ENCODE measurements around the gene NR1I2. TPM values are rescaled to one million over a fixed set of nuclear protein-coding genes. Genes with fewer than 3 reads are reported as not detected.

Gene NR1I2
- total and polyA plus RNA-seq, 2 donors (not counting 1 experiment from before 2014, with no cell fraction given), result 0.03 TPM; not detected in 1

DNA sequence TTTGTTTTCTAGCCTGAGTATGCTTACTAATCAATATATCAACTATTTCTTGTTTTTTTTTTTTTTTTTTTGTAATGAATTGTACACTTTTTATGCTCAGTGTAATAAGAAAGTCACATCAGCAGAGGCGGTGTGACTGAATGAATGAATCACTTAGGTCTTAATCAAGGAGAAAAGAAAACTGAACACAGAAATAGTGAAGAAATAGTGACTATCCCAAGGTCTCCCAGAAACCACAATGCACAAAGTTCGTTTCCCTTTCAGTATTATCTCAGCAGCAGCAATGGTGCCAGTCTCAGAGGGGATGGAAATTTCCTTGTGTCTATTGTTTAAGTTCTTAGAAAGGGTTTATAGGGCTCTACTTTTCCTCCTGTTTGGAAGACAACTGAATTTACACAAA lies 80.7 kb downstream of the NR1I2 start:
- Histone ChIP-seq H3K27me3 (ENCODE audit: control insufficient read depth, insufficient read depth, low read length) (no peaks in the 10 kb centered on the region), H3K4me2 (ENCODE audit: extremely low read depth, insufficient read depth, low read length) (no peak overlapping the region), H2AFZ (ENCODE audit: low read length) (no peak overlapping the region), H3K9ac (ENCODE audit: insufficient read depth, low read length) (no peak overlapping the region), H3K36me3 (ENCODE audit: control insufficient read depth, insufficient read depth, low read length) (peaks cover 3% of the 10 kb centered on the region), H3K4me1 (ENCODE audit: control insufficient read depth, extremely low read depth, insufficient read depth, low read length) (no peaks in the 10 kb centered on the region), H3K4me3 (replicated peaks in 1 of 4; ENCODE audit: control extremely low read depth in 1 of 4, insufficient read depth in 1 of 4, low read depth in 3 of 4, low read length in 4 of 4) (no peak overlapping the region), H3K9me3 (ENCODE audit: control insufficient read depth, insufficient read depth, low read depth, low read length) (no peaks in the 10 kb centered on the region), H4K20me1 (ENCODE audit: control insufficient read depth, extremely low read depth, insufficient read depth, low read length) (no peaks in the 10 kb centered on the region), H3K79me2 (ENCODE audit: control insufficient read depth, insufficient read depth, low read length) (no peaks in the 10 kb centered on the region), H3K27ac (ENCODE audit: insufficient read depth, low read length) (no peak overlapping the region)
- DNase-seq (ENCODE audit: low read depth in 2 of 2), result no peak
- no peak for TF ChIP-seq EZH2 (IDR thresholded peaks at IDR 0.05; ENCODE audit: low read length, missing control alignments)
- TF ChIP-seq, protein P1, sequence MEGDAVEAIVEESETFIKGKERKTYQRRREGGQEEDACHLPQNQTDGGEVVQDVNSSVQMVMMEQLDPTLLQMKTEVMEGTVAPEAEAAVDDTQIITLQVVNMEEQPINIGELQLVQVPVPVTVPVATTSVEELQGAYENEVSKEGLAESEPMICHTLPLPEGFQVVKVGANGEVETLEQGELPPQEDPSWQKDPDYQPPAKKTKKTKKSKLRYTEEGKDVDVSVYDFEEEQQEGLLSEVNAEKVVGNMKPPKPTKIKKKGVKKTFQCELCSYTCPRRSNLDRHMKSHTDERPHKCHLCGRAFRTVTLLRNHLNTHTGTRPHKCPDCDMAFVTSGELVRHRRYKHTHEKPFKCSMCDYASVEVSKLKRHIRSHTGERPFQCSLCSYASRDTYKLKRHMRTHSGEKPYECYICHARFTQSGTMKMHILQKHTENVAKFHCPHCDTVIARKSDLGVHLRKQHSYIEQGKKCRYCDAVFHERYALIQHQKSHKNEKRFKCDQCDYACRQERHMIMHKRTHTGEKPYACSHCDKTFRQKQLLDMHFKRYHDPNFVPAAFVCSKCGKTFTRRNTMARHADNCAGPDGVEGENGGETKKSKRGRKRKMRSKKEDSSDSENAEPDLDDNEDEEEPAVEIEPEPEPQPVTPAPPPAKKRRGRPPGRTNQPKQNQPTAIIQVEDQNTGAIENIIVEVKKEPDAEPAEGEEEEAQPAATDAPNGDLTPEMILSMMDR (conservative IDR thresholded peaks at IDR 0.05 in 1 of 2, IDR thresholded peaks at IDR 0.05 in 1 of 2; ENCODE audit: low read depth in 1 of 2, low read length in 2 of 2), result no peak

DNA sequence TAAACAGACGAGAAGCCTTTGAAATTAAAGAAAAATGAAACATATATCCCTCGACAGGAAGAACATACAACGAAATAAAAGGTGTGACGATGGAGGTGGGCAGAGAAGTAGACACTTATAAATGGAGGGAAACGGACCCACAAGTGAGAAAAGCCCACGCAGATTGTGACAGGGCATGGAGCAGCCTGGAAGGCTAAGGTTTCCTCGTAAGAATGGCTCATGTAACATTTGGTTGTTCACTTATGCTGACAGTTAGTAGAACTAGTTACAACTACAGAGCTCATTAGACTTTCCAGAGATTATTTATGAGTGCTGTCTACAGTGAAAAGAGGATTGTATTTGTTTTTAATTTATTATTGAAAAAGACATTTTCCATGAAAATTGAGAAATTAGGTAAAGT lies 82.6 kb downstream of the NR1I2 start:
- Histone ChIP-seq H3K4me3 (replicated peaks in 1 of 4; ENCODE audit: control extremely low read depth in 1 of 4, insufficient read depth in 1 of 4, low read depth in 3 of 4, low read length in 4 of 4) (no peak overlapping the region), H3K36me3 (ENCODE audit: control insufficient read depth, insufficient read depth, low read length) (peaks cover 3% of the 10 kb centered on the region), H3K9me3 (ENCODE audit: control insufficient read depth, insufficient read depth, low read depth, low read length) (no peaks in the 10 kb centered on the region), H3K79me2 (ENCODE audit: control insufficient read depth, insufficient read depth, low read length) (no peaks in the 10 kb centered on the region), H3K27me3 (ENCODE audit: control insufficient read depth, insufficient read depth, low read length) (no peaks in the 10 kb centered on the region), H3K4me2 (ENCODE audit: extremely low read depth, insufficient read depth, low read length) (no peak overlapping the region), H4K20me1 (ENCODE audit: control insufficient read depth, extremely low read depth, insufficient read depth, low read length) (no peaks in the 10 kb centered on the region), H2AFZ (ENCODE audit: low read length) (no peak overlapping the region), H3K4me1 (ENCODE audit: control insufficient read depth, extremely low read depth, insufficient read depth, low read length) (no peaks in the 10 kb centered on the region), H3K27ac (ENCODE audit: insufficient read depth, low read length) (no peak overlapping the region), H3K9ac (ENCODE audit: insufficient read depth, low read length) (no peak overlapping the region)
- no peak for TF ChIP-seq EZH2 (IDR thresholded peaks at IDR 0.05; ENCODE audit: low read length, missing control alignments)
- TF ChIP-seq, protein P1 (conservative IDR thresholded peaks at IDR 0.05 in 1 of 2, IDR thresholded peaks at IDR 0.05 in 1 of 2; ENCODE audit: low read depth in 1 of 2, low read length in 2 of 2), result no peak
- no peak for DNase-seq (ENCODE audit: low read depth in 2 of 2)

Other genes starting within 250 kb of the NR1I2 start
- gene CD80, start 222.5 kb upstream of the NR1I2 start, total RNA-seq, result under 0.01 TPM in 2 replicates
- gene CD80, start 222.5 kb upstream of the NR1I2 start, polyA plus RNA-seq, result 0.06 TPM in 1 of 2 replicates, not detected in the other
- gene ADPRH, start 202.6 kb upstream of the NR1I2 start, total RNA-seq, result 3.1 and 7.4 TPM in 2 replicates
- gene ADPRH, start 202.6 kb upstream of the NR1I2 start, polyA plus RNA-seq, result 1.1 and 3.0 TPM in 2 replicates
- gene PLA1A, start 184.2 kb upstream of the NR1I2 start, total RNA-seq, result under 0.01 and 0.26 TPM in 2 replicates
- gene PLA1A, start 184.2 kb upstream of the NR1I2 start, polyA plus RNA-seq, result not detected in 2 replicates
- 0.17 and 0.26 TPM in 2 replicates for gene POPDC2, start 121.5 kb upstream of the NR1I2 start, total RNA-seq
- gene POPDC2, start 121.5 kb upstream of the NR1I2 start, polyA plus RNA-seq, result 0.26 and 0.34 TPM in 2 replicates
- gene COX17, start 104.7 kb upstream of the NR1I2 start, total RNA-seq, result 13.9 and 21.0 TPM in 2 replicates
- 19.6 and 24.2 TPM in 2 replicates for gene COX17, start 104.7 kb upstream of the NR1I2 start, polyA plus RNA-seq
- 0.17 and 0.77 TPM in 2 replicates for gene CFAP91, start 79.1 kb upstream of the NR1I2 start, total RNA-seq
- gene CFAP91, start 79.1 kb upstream of the NR1I2 start, polyA plus RNA-seq, result 0.02 and 0.10 TPM in 2 replicates

All from fibroblast of lung (primary cell).